ENCODE measurements around the gene TTC39B. TPM values are rescaled to one million over a fixed set of nuclear protein-coding genes. Genes with fewer than 3 reads are reported as not detected.

TTC39B gene
- total RNA-seq, 3 donors from 2014 or later: 6.2 to 14.8 (median 14.4) TPM

DNA sequence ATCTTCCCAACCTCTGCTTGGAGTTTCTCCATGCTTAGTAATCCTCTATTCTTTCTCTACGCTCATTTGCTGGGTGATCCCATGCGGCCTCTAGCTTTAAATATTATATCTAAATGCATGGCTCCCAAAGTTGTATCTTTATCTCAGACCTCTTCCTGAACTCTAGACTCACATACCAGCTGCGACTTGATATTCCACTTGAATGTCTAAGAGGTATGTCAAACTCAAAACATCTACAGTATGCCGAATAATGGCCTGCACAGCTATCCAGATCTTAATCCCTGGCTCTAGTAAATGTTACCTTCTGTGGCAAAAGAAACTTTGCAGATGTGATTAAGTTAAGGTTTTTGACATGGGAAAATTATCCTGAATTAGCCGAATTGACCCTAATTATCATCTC lies 179.2 kb downstream of the TTC39B start:
- Histone ChIP-seq H3K27ac (no peak overlapping the region), H3K27me3 (no peaks in the 10 kb centered on the region), H3K36me3 (no peaks in the 10 kb centered on the region), H3K4me1 (no peaks in the 10 kb centered on the region), H3K4me3 (no peak overlapping the region), H3K9me3 (no peaks in the 10 kb centered on the region)
- intact Hi-C loops (cut with DNase I; ENCODE audit: low total_unique reads): no loop called here
- TF ChIP-seq POLR2A (IDR thresholded peaks at IDR 0.05) (no peak), POLR2AphosphoS5 (IDR thresholded peaks at IDR 0.05) (no peak)
- TF ChIP-seq, protein P1, sequence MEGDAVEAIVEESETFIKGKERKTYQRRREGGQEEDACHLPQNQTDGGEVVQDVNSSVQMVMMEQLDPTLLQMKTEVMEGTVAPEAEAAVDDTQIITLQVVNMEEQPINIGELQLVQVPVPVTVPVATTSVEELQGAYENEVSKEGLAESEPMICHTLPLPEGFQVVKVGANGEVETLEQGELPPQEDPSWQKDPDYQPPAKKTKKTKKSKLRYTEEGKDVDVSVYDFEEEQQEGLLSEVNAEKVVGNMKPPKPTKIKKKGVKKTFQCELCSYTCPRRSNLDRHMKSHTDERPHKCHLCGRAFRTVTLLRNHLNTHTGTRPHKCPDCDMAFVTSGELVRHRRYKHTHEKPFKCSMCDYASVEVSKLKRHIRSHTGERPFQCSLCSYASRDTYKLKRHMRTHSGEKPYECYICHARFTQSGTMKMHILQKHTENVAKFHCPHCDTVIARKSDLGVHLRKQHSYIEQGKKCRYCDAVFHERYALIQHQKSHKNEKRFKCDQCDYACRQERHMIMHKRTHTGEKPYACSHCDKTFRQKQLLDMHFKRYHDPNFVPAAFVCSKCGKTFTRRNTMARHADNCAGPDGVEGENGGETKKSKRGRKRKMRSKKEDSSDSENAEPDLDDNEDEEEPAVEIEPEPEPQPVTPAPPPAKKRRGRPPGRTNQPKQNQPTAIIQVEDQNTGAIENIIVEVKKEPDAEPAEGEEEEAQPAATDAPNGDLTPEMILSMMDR (IDR thresholded peaks at IDR 0.05): no peak
- DNase-seq (ENCODE audit: low spot score in 2 of 2): no peak

DNA sequence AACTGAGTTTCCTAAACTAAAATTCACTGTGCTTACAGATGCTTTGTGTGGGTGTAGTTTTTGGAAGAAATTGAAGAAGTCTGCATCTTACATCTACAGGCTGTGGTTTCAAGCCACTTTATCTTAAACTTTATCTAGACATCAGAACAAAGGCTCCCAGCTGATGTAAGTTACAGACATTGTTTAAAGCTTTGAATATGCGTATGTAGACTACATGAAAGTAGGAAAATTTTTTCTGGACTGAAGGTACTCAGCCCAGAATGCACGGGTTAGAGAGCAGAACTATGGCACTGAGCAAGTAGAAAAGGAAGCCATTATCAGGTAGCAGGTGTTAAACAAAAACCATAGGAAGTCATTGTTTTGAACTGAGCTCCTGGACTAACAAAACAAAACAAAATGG lies 185.4 kb downstream of the TTC39B start:
- H3K27ac ChIP-seq: no peak overlapping the region
- intact Hi-C loops (cut with DNase I; ENCODE audit: low total_unique reads): no loop called here
- TF ChIP-seq POLR2A (IDR thresholded peaks at IDR 0.05) (no peak), POLR2AphosphoS5 (IDR thresholded peaks at IDR 0.05) (no peak)
- TF ChIP-seq, protein P1 (IDR thresholded peaks at IDR 0.05): no peak
- H3K27me3 ChIP-seq: no peaks in the 10 kb centered on the region
- no peak overlapping the region for H3K4me3 ChIP-seq
- H3K4me1 ChIP-seq: no peaks in the 10 kb centered on the region
- no peak for DNase-seq (ENCODE audit: low spot score in 2 of 2)
- H3K36me3 ChIP-seq: no peaks in the 10 kb centered on the region
- no peaks in the 10 kb centered on the region for H3K9me3 ChIP-seq

DNA sequence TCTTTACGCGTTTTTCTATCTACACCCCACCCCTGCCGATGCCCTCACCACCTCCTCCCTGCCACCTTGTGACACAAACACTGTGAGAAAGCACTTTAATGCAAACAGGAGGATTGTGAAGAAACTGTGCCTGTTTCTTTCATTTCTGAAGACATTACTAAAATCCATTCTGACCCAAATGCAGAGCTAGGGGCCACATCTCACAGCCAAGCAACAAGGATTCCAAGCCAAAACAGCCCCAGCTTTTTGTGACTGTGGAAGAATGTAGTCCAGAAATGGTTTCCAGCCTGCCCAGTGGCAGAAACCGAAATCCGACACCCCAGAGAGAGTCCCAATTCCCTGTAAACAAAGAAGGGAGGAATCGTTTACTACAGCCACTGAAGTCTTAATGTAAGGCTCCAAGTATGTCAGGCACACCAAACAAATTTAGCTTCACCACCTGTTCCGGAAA lies 190.9 kb downstream of the TTC39B start:
- intact Hi-C loops (cut with DNase I; ENCODE audit: low total_unique reads): no loop called here
- TF ChIP-seq, protein P1 (IDR thresholded peaks at IDR 0.05): no peak
- TF ChIP-seq POLR2A (IDR thresholded peaks at IDR 0.05) (no peak), POLR2AphosphoS5 (IDR thresholded peaks at IDR 0.05) (no peak)
- H3K27me3 ChIP-seq: no peaks in the 10 kb centered on the region
- no peak overlapping the region for H3K4me3 ChIP-seq
- H3K36me3 ChIP-seq: no peaks in the 10 kb centered on the region
- no peaks in the 10 kb centered on the region for H3K9me3 ChIP-seq
- DNase-seq (ENCODE audit: low spot score in 2 of 2): no peak
- H3K4me1 ChIP-seq: no peaks in the 10 kb centered on the region
- no peak overlapping the region for H3K27ac ChIP-seq

DNA sequence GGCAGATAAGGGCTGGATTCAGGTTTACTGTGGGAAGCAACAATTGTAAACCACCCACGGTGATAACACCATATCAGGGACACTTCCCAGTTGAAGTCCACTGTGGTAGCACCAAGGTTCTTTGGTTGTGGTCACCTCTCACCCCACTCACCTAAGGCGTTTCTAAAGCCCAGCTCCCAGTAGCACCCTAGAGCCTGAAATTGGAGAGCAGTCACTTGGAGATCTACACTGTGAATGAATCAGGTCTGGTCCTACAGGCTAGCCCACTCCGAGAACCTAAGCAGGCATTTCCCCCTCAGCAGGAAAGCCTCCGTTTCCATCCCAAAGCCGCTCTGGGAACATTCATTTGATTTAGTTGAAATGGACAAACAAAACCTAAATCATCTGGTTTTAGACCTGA lies 191.3 kb downstream of the TTC39B start:
- no peaks in the 10 kb centered on the region for H3K4me1 ChIP-seq
- intact Hi-C loops (cut with DNase I; ENCODE audit: low total_unique reads): no loop called here
- no peak overlapping the region for H3K4me3 ChIP-seq
- no peak for TF ChIP-seq POLR2A (IDR thresholded peaks at IDR 0.05)
- TF ChIP-seq, protein P1 (IDR thresholded peaks at IDR 0.05): no peak
- H3K27me3 ChIP-seq: no peaks in the 10 kb centered on the region
- DNase-seq (ENCODE audit: low spot score in 2 of 2): no peak
- no peaks in the 10 kb centered on the region for H3K9me3 ChIP-seq
- no peak overlapping the region for H3K27ac ChIP-seq
- H3K36me3 ChIP-seq: no peaks in the 10 kb centered on the region

DNA sequence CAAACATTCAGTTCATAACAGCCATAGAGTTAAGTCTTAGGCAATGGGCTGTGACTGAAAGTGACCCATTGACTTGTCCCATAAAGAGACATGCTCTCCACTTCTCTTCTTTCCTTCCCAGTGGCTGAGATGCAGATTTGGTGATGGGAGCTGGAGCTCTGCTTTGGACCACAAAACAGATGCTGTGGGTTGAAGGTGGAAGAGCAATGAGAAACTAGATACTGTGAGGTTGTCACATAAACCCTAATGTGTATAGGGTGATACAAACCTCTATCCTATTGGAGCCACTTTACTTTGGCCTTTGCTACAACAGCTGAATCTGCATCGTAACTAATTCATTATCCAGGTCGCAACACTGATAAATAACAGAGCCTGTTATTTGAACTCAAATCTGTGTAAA lies 192.0 kb downstream of the TTC39B start:
- Histone ChIP-seq H3K4me1 (no peaks in the 10 kb centered on the region), H3K4me3 (no peak overlapping the region), H3K9me3 (no peaks in the 10 kb centered on the region), H3K36me3 (no peaks in the 10 kb centered on the region), H3K27ac (no peak overlapping the region), H3K27me3 (no peaks in the 10 kb centered on the region)
- no peak for DNase-seq (ENCODE audit: low spot score in 2 of 2)
- TF ChIP-seq POLR2AphosphoS5 (IDR thresholded peaks at IDR 0.05) (no peak), POLR2A (IDR thresholded peaks at IDR 0.05) (no peak)
- TF ChIP-seq, protein P1 (IDR thresholded peaks at IDR 0.05): no peak
- intact Hi-C loops (cut with DNase I; ENCODE audit: low total_unique reads): no loop called here

Other genes starting within 250 kb of the TTC39B start
- 10 to 100 TPM; 28.3 to 38.1 (median 33.4) TPM for gene SNAPC3, start 115.7 kb upstream of the TTC39B start, total RNA-seq
- gene PSIP1, start 203.8 kb upstream of the TTC39B start, total RNA-seq: 10 to 100 TPM; 28.0 to 39.1 (median 39.0) TPM
- gene CCDC171, start 245.8 kb upstream of the TTC39B start, total RNA-seq: 1 to 10 TPM; 4.8 to 8.8 (median 5.6) TPM